LNCaP clone FGC (cell line): ENCODE data around the gene M6PR.
"Not testable (repeated sequence)": the region's sequence is repeated elsewhere in the genome, so short reads cannot be mapped to it uniquely, and the experiment has no call there.

Experiments
- DNase-seq: peaks from one replicate; pipeline ENCODE4 v3.0.0-alpha.2; 2011; ENCODE audit warnings: low read depth
- H3K4me3 ChIP-seq: 2 replicates; pipeline ENCODE4 v1.5.1; 2011; ENCODE audit warnings: mild to moderate bottlenecking, low read depth, low read length, control low read depth
- CTCF ChIP-seq: IDR thresholded peaks from 2 replicates; pipeline ENCODE4 v1.5.1; 2012; ENCODE audit warnings: mild to moderate bottlenecking; ENCODE audit not compliant: control insufficient read depth, insufficient read depth; ENCODE audit errors: extremely low read depth

The M6PR gene

GRCh38 chr12:8903646-8904045 is 45.8 kb downstream of the M6PR start:
- no peak overlapping the region for H3K4me3 ChIP-seq
- no peak for DNase-seq
- TF ChIP-seq CTCF = no peak

GRCh38 chr12:8902703-8903102 is 46.7 kb downstream of the M6PR start:
- not testable (repeated sequence) for H3K4me3 ChIP-seq, DNase-seq

GRCh38 chr12:8899830-8900229 is 49.6 kb downstream of the M6PR start:
- no peak for DNase-seq
- TF ChIP-seq CTCF = no peak
- no peak overlapping the region for H3K4me3 ChIP-seq

GRCh38 chr12:8897081-8897480 is 52.4 kb downstream of the M6PR start:
- no peak for TF ChIP-seq CTCF
- H3K4me3 ChIP-seq = no peak overlapping the region

GRCh38 chr12:8894986-8895385 is 54.5 kb downstream of the M6PR start:
- DNase-seq = no peak
- no peak overlapping the region for H3K4me3 ChIP-seq
- no peak for TF ChIP-seq CTCF

More at GRCh38 chr12:8897081-8897480, 52.4 kb downstream of the M6PR start:
- DNase-seq = no peak

- no peak for TF ChIP-seq CTCF
- DNase-seq = no peak
- H3K4me3 ChIP-seq = no peak overlapping the region
These were observed 55.1 kb downstream of the M6PR start for GRCh38 chr12:8894378-8894777.

GRCh38 chr12:8891976-8892375 is 57.5 kb downstream of the M6PR start:
- no peak overlapping the region for H3K4me3 ChIP-seq
- no peak for DNase-seq
- TF ChIP-seq CTCF = no peak
